Epithelial cell of esophagus (primary cell): ENCODE data around the gene PSEN2.
"Not testable (repeated sequence)": the region's sequence is repeated elsewhere in the genome, so short reads cannot be mapped to it uniquely, and the experiment has no call there.

Source experiments
- DNase-seq: peaks from one replicate; pipeline ENCODE4 v3.0.0; 2010; ENCODE audit warnings: low read depth
- H3K4me3 ChIP-seq: 2 replicates; pipeline ENCODE4 v1.5.1; 2011; ENCODE audit warnings: mild to moderate bottlenecking, low read length, control low read depth
- CTCF ChIP-seq: IDR thresholded peaks from 2 replicates; pipeline ENCODE4 v1.5.1; 2011; ENCODE audit warnings: low read depth, mild to moderate bottlenecking, low read length, control low read depth, inconsistent platforms; ENCODE audit not compliant: insufficient read depth; ENCODE audit errors: missing control alignments

Gene PSEN2

GRCh38 chr1:226838456-226838855 is 32.0 kb upstream of the PSEN2 start:
- no peak for TF ChIP-seq CTCF
- H3K4me3 ChIP-seq = no peak overlapping the region
- no peak for DNase-seq

DNA sequence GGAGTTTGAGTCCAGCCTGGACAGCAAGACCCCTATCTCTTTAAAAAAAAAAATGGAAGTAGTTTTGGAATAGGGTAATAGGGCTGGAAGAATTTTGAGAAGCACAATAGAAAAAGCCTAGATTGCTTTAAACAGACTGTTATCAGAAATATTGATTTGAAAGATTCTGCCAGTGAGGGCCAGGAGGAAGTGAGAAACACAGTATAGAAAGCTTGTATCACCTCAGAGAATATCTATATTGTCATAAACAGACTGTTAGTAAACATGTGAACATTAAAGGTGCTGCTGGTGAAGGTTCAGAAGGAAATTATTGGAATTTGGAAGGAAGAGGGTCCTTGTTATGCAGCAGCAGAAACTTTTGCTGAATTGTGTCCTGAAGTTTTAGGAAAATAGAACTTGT is 24.8 kb upstream of the PSEN2 start:
- DNase-seq = no peak
- H3K4me3 ChIP-seq = no peak overlapping the region
- TF ChIP-seq CTCF = no peak

DNA sequence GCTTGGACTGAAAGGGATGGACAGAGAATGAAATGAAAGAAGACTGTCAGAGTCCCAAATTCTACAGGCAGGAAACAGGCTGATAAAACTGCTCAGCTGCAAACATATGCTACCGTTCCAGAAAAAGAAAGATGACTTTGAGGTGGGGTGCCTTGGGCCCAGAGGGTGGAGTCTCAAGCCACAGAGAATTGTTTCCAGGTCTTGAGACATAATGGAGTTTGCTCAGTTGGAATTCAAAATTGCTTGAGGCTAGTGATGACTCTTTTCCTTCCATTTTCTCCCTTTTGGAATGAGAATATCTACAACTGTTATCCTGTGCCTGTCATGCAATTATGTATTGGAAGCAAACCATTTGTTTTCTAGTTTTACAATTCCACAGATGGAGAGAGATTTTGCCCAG is 23.6 kb upstream of the PSEN2 start:
- TF ChIP-seq CTCF = no peak
- peak; percentile 59 for DNase-seq
- H3K4me3 ChIP-seq = no peak overlapping the region

- H3K4me3 ChIP-seq, DNase-seq: not testable (repeated sequence)
These were observed 15.9 kb upstream of the PSEN2 start for GRCh38 chr1:226854548-226854947.

- no peak overlapping the region for H3K4me3 ChIP-seq
These were observed 7.5 kb upstream of the PSEN2 start for GRCh38 chr1:226862890-226863289.

DNA sequence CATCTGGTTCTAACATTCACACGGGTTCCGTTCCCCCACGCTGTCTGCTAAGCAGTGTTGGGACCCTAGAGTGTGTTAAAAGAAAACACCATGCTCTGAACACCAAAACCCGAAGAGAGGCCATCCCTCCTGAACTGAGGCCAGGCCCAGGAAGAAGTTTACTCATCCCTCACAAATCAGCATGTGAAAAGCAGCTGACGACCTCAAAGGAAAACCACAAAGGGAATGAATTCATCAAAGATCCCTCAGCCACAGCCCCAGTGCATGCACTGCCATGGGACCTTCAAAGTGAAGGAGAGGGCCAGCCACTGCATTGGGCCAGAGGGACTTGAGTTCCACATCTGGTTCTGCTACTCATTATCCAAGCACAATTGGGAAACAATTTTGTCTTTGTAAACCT is 7.0 kb upstream of the PSEN2 start:
- peak; percentile 46 for DNase-seq
- no peak for TF ChIP-seq CTCF
- no peak overlapping the region for H3K4me3 ChIP-seq

More at GRCh38 chr1:226862890-226863289, 7.5 kb upstream of the PSEN2 start:
- DNase-seq = peak; percentile 51
- no peak for TF ChIP-seq CTCF

GRCh38 chr1:226864311-226864710 is 6.1 kb upstream of the PSEN2 start:
- TF ChIP-seq CTCF = no peak
- no peak for DNase-seq
- no peak overlapping the region for H3K4me3 ChIP-seq

DNA sequence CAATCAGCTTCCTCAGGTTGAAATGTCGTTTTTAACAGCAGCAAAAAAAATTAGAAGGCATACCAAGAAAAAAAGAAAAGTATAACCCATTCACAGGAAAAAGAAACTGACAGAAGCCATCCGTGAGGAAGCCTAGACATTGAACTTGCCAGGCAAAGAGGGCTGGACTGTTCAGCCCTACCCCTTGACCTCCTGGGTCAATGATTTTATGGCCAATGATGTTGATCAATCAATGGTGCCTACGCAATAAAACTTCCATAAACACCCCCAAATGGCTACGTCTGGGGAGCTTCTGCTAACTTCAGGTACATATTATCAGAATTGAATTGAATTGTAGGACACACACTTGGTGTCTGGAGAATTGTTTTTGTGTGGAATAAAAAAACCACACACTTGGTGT is 4.8 kb upstream of the PSEN2 start:
- DNase-seq = no peak
- no peak overlapping the region for H3K4me3 ChIP-seq
- no peak for TF ChIP-seq CTCF
